Endothelial cell of umbilical vein (primary cell): ENCODE results near the gene ERBIN. TPM values are rescaled to one million over a fixed set of nuclear protein-coding genes. Genes with fewer than 3 reads are reported as not detected.

Source experiments
- BruUV-seq: library from RNA; stranded (reverse); fragments of 400-500 nt; replicated peaks from 2 replicates; lab custom pipeline; 2021; lab: Mats Ljungman, UMichigan
- CTCF ChIA-PET: fragments of 300-600, 350-600 bp; sonication (Branson Sonifier 250); formaldehyde crosslinking; loops from one replicate; lab custom pipeline; 2021; ENCODE audit warnings: antibody characterized with exemption, inconsistent platforms; lab: Charles Lee
- POLR2A ChIA-PET: fragments of 300-600, 350-600 bp; sonication (Branson Sonifier 250); formaldehyde crosslinking; loops from one replicate; lab custom pipeline; 2021; ENCODE audit warnings: antibody characterized with exemption, inconsistent platforms; lab: Charles Lee
- DNase-seq: peaks from one replicate; pipeline ENCODE4 v3.0.0-alpha.2; 2011; ENCODE audit warnings: low read depth, low spot score
- FAIRE-seq: peaks from 2 replicates; lab custom pipeline; 2011; peaks lifted over from hg19 to GRCh38; lab: Jason Lieb, UNC
- H2AFZ ChIP-seq: 2 replicates; pipeline ENCODE4 v1.6.0; 2012; ENCODE audit warnings: low read depth, low read length, control low read depth, inconsistent platforms
- H3K27ac ChIP-seq: 2 replicates; pipeline ENCODE4 v1.5.1; 2011; ENCODE audit warnings: low read depth, mild to moderate bottlenecking, control low read depth, low read length, moderate library complexity; ENCODE audit not compliant: insufficient read depth
- H3K27me3 ChIP-seq, 2 experiments: 2 replicates each; pipeline versions ENCODE4 v1.6.0 to v1.6.1; 2011; ENCODE audit warnings: low read length in 2 of 2, mixed read lengths in 1 of 2; ENCODE audit not compliant: control insufficient read depth in 2 of 2, insufficient read depth in 2 of 2
- H3K36me3 ChIP-seq, 2 experiments: 2 replicates in 1 of 2; 3 replicates in 1 of 2; pipeline ENCODE4 v1.5.1; 2011; ENCODE audit warnings: low read length in 2 of 2, mild to moderate bottlenecking in 1 of 2, moderate library complexity in 1 of 2; ENCODE audit not compliant: control insufficient read depth in 2 of 2, insufficient read depth in 2 of 2; ENCODE audit errors: extremely low read depth in 1 of 2
- H3K4me1 ChIP-seq: 3 replicates; pipeline ENCODE4 v1.5.1; 2011; ENCODE audit warnings: mild to moderate bottlenecking, low read length; ENCODE audit not compliant: control insufficient read depth, insufficient read depth; ENCODE audit errors: extremely low read depth
- H3K4me2 ChIP-seq: 2 replicates; pipeline ENCODE4 v1.6.1; 2011; ENCODE audit warnings: low read length, control low read depth, mixed read lengths; ENCODE audit not compliant: insufficient read depth
- H3K4me3 ChIP-seq, 3 experiments: fragments of 200-600 bp in 1 of 3; sonication (generic), shearing (Covaris generic) in 1 of 3; replicated peaks in 1 of 3; 2 replicates each; pipeline ENCODE4 v1.5.1; 2011 to 2016; ENCODE audit warnings: control low read depth in 3 of 3, low read length in 3 of 3, mild to moderate bottlenecking in 2 of 3, inconsistent platforms in 1 of 3, low read depth in 1 of 3, moderate library complexity in 1 of 3; ENCODE audit not compliant: insufficient read depth in 1 of 3
- H3K79me2 ChIP-seq: 2 replicates; pipeline ENCODE4 v1.6.0; 2012; ENCODE audit warnings: low read length, inconsistent platforms; ENCODE audit not compliant: control insufficient read depth, insufficient read depth
- H3K9ac ChIP-seq: replicated peaks from 2 replicates; pipeline ENCODE3; 2011; ENCODE audit warnings: low read length, control low read depth; ENCODE audit not compliant: insufficient read depth; ENCODE audit errors: extremely low read depth
- H3K9me1 ChIP-seq: replicated peaks from 3 replicates; pipeline ENCODE4 v1.6.0; 2011; ENCODE audit warnings: mild to moderate bottlenecking, low read length; ENCODE audit not compliant: control insufficient read depth, insufficient read depth; ENCODE audit errors: extremely low read depth
- H3K9me3 ChIP-seq: replicated peaks from 2 replicates; pipeline ENCODE4 v1.5.1; 2012; ENCODE audit warnings: low read length, inconsistent platforms; ENCODE audit not compliant: control insufficient read depth, insufficient read depth
- H4K20me1 ChIP-seq: replicated peaks from 2 replicates; pipeline ENCODE3; 2011; ENCODE audit warnings: mild to moderate bottlenecking, low read length; ENCODE audit not compliant: control insufficient read depth, insufficient read depth; ENCODE audit errors: extremely low read depth
- EZH2 ChIP-seq: IDR thresholded peaks from 2 replicates; pipeline ENCODE4 v1.6.1; 2012; ENCODE audit warnings: borderline replicate concordance, low read depth, mild to moderate bottlenecking, moderate library complexity, low read length, inconsistent platforms; ENCODE audit not compliant: severe bottlenecking
- FOS ChIP-seq: IDR thresholded peaks from 2 replicates; pipeline ENCODE4 v1.6.1; 2011; ENCODE audit warnings: mild to moderate bottlenecking, low read length, moderate library complexity, borderline replicate concordance; ENCODE audit not compliant: insufficient read depth
- GATA2 ChIP-seq: IDR thresholded peaks from 2 replicates; pipeline ENCODE4 v1.7.0; 2011; ENCODE audit warnings: low read depth, mild to moderate bottlenecking, moderate library complexity, mixed read lengths, low read length; ENCODE audit not compliant: insufficient read length, insufficient read depth
- JUN ChIP-seq: IDR thresholded peaks from 2 replicates; pipeline ENCODE4 v1.6.1; 2011; ENCODE audit warnings: borderline replicate concordance, low read depth; ENCODE audit not compliant: insufficient read length, insufficient read depth
- MAX ChIP-seq: IDR thresholded peaks from 2 replicates; pipeline ENCODE4 v1.6.1; 2011; ENCODE audit not compliant: insufficient read depth, insufficient read length
- MYC ChIP-seq: IDR thresholded peaks from one replicate; pipeline ENCODE4 v1.6.1; 2011; ENCODE audit warnings: mild to moderate bottlenecking, low read depth, low read length
- POLR2A ChIP-seq: IDR thresholded peaks from 2 replicates; pipeline ENCODE4 v1.6.1; 2012; ENCODE audit warnings: low read depth, mild to moderate bottlenecking, control low read depth, low read length
- POLR2AphosphoS5 ChIP-seq: IDR thresholded peaks from 2 replicates; pipeline ENCODE4 v1.6.1; 2012; ENCODE audit warnings: low read depth, mild to moderate bottlenecking, control low read depth, low read length, moderate library complexity; ENCODE audit not compliant: insufficient read depth
- dilution Hi-C: fragments of 300-500 bp; cut with MboI; formaldehyde crosslinking; loops from one replicate; pipeline ENCODE4 v1.15.0; 2019; ENCODE audit warnings: low sequenced_read_pairs; ENCODE audit not compliant: extremely low pct_ligation_motif_present
- intact Hi-C: fragments of 100-400 bp; cut with micrococcal nuclease; formaldehyde crosslinking; loops from one replicate; pipeline ENCODE4 v1.10.0; 2022
- polyA plus RNA-seq, 4 experiments: library from polyadenylated mRNA; depleted of rRNA in 3 of 4; stranded (reverse) in 3 of 4; unstranded in 1 of 4; fragments of >200 nt; gene quantifications; 2 replicates each; pipeline versions ENCODE4 v1.2.1 to v1.2.3, GENCODE V29; 2011 to 2012; ENCODE audit warnings: missing spikeins in 1 of 4
- total RNA-seq: library from RNA; stranded (reverse); gene quantifications from 2 replicates; pipeline ENCODE4 v1.2.3, GENCODE V29; 2021
- TF ChIP-seq, protein P1 (sequence below), 2 donors: IDR thresholded peaks; 1 replicate in 1 of 2; 2 replicates in 1 of 2; pipeline ENCODE4 v1.5.1; 2011; ENCODE audit warnings: low read length in 2 of 2, mild to moderate bottlenecking in 2 of 2, moderate library complexity in 2 of 2, control low read depth in 1 of 2, inconsistent platforms in 1 of 2, low read depth in 1 of 2; ENCODE audit not compliant: insufficient read depth in 1 of 2; ENCODE audit errors: extremely low read depth in 1 of 2

ERBIN gene
- total and polyA plus RNA-seq, 2 donors (not counting 3 experiments of a cell fraction or from before 2014, with no cell fraction given): 8.1 to 55.6 TPM

GRCh38 chr5:65927503-65928321 is 1.3 kb downstream of the ERBIN start:
- Histone ChIP-seq H3K27ac (peak overlapping the region; percentile 96), H3K36me3 (no peaks in the 10 kb centered on the region), H3K9me3 (no peaks in the 10 kb centered on the region), H3K4me1 (peaks cover 20% of the 10 kb centered on the region), H3K9me1 (no peaks in the 10 kb centered on the region), H3K27me3 (no peaks in the 10 kb centered on the region), H3K4me2 (peak overlapping the region; percentile 99), H3K9ac (peak overlapping the region; percentile 99), H4K20me1 (peaks cover 5% of the 10 kb centered on the region), H3K4me3 (peak overlapping the region; percentile 89 to 100 (median 99)), H3K79me2 (peaks cover 63% of the 10 kb centered on the region), H2AFZ (no peak overlapping the region)
- POLR2A ChIA-PET: no interaction called here
- intact Hi-C loops (loop anchor here (1.0 to 10.0 kb wide), 5 partner anchors 85 to 303 kb away; partner anchors contain the start of genes SHLD3, SREK1, TRAPPC13 and TRIM23), dilution Hi-C loops (no loop called here)
- BruUV-seq: no TSS peak
- no peak for TF ChIP-seq MYC
- no peak for TF ChIP-seq GATA2
- TF ChIP-seq, protein P1, sequence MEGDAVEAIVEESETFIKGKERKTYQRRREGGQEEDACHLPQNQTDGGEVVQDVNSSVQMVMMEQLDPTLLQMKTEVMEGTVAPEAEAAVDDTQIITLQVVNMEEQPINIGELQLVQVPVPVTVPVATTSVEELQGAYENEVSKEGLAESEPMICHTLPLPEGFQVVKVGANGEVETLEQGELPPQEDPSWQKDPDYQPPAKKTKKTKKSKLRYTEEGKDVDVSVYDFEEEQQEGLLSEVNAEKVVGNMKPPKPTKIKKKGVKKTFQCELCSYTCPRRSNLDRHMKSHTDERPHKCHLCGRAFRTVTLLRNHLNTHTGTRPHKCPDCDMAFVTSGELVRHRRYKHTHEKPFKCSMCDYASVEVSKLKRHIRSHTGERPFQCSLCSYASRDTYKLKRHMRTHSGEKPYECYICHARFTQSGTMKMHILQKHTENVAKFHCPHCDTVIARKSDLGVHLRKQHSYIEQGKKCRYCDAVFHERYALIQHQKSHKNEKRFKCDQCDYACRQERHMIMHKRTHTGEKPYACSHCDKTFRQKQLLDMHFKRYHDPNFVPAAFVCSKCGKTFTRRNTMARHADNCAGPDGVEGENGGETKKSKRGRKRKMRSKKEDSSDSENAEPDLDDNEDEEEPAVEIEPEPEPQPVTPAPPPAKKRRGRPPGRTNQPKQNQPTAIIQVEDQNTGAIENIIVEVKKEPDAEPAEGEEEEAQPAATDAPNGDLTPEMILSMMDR (IDR thresholded peaks at IDR 0.05; ENCODE audit: extremely low read depth in 1 of 2, insufficient read depth in 1 of 2, low read depth in 1 of 2, low read length in 2 of 2): no peak
- no peak for TF ChIP-seq POLR2A
- no peak for TF ChIP-seq EZH2
- no peak for TF ChIP-seq MAX
- no peak for TF ChIP-seq POLR2AphosphoS5
- TF ChIP-seq JUN: no peak
- no peak for TF ChIP-seq FOS
- FAIRE-seq (peak; percentile 81), DNase-seq (peak; percentile 79)
- CTCF ChIA-PET: interaction anchor here (0.6 to 0.9 kb wide), 2 partner anchors 187 to 229 kb away, joined by 3 to 4 read pairs; no protein-coding TSS in a partner anchor
